Renal cortical epithelial cell (primary cell): Measurements from ENCODE around the gene GRP. TPM values are rescaled to one million over a fixed set of nuclear protein-coding genes. Genes with fewer than 3 reads are reported as not detected.

Experiments
- DNase-seq: peaks from one replicate; pipeline ENCODE4 v3.0.0-alpha.2; 2011; ENCODE audit warnings: low read depth
- total RNA-seq: library from RNA; depleted of rRNA; stranded (reverse); fragments of >200 nt; gene quantifications from 2 replicates; pipeline ENCODE4 v1.2.3, GENCODE V29; 2014

Gene GRP
- total RNA-seq, 1 donor from 2014 or later = not detected

DNA sequence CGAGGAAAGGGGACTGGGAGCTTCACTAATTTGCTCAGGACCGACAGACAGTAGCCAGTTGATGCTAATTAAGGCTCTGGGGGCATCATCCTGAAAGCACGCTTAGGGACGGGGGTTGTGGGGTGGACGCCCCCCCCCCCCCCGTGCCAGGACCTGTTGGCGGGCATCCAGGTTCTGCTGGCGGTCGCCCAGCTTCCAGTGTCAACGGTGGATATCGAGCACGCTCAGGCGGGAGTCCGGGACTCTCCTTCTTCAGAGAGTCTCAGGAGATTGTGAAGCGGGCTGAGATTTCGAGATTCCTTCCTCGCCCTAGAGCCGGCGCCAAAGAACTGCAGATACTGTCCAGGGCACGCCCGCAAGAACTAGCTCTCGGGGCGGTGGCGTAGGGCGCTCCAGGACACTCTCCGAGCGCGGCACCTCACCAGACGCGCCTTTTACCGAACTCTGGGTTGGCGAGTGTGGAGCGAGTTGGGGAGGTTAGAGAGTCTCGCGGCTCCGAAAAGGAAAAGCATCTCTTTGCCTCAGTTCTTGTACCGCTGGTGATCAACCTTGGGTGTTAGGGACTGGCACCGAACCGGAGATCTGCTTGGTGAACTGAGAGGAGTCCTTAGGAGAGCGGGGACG is 47.7 kb downstream of the GRP start:
- no peak for DNase-seq

DNA sequence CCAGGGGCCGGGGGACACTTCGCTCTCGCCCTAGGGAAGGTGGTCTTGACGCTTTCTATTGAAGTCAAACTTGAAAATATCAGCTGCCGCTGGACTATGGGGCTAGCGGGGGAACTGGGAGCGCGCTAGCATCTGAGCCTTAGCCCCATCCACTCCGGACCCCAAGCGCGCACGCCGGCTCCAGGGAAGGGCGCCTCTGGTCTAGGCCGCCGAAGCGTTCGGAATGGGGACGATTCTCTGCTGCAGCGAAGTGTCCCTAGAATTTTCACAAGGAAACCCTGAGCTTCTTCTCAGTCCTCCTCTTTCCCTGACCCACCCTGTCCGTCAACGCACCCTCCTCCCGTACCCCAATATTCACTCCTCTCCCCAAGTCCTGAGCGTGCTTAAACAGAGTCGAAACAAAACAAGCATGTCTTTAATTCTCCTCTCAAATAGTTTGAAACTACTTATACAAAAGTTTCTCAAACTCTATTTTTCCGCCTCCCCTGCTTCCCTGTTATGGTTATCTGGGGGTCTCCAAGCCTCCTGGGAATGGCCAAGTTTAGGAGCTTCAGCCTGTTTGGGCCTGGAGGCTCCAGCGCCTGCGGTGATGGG is 48.3 kb downstream of the GRP start:
- DNase-seq = no peak

DNA sequence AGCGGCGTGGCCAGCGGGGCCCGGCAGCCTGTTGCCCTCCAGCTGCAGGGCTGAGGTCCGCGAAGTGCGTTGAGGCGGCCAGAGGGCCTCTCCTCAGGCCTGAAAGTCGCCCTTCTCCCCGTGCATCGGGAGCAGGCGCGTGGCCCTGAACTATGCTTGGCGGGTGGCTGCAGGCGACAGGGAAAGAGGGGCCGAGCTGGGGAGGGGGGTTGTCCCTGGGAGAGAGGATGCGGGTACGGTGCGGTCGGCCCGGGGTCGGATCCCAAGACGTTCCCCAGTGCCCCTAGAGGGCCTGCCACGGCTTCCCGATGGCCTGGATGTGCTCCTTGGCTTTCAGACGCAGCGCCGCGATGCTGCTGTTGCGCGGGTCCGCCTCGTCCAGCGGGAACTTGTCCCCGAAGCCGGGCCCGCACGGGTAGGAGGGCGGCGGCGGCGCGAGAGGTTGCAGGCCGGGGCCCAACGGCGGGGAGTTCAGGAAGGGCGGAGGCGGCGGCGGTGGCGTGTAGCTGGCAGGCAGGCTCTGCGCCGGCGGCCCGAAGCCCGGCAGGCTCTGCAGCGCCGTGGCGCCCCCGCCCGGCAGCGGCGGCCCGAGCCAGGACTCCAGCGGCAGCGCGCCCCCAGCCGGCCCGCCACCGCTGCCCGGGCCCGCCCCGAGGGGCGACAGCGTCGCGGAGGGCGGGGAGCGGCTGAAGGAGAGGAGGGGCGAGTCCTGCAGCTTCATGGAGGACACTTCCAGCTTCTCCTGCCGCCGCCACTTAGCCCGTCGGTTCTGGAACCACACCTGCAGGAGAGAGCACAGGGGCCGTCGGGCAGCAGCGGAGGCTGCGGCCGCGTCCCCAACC is 49.0 kb downstream of the GRP start:
- DNase-seq = no peak

DNA sequence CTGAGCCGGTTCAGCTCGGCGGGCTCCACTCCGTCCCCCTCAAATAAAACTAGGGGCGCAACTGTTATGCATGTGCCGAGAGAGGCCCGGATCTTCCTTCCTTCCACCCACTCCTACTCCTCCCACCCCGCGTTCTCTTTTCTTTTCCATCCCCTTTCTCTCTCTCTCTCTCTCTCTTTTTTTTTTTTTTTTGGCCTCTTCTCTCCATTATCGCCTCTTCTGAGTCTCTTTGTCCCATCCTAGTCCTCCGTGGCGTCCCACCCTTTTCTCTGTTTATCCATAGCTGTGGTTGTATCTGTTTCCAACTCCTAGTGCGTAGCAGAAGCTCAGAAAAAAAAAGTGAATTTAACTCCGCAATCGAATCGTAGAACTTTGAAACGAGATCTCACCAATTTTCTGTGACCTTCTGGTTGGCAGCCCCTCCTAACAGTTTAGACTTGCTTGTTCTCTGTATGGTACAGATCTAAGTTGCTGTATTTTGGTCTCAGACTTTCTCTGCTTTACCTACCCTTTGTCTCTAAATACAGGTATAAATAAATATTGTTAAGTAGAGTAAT is 49.7 kb downstream of the GRP start:
- no peak for DNase-seq

DNA sequence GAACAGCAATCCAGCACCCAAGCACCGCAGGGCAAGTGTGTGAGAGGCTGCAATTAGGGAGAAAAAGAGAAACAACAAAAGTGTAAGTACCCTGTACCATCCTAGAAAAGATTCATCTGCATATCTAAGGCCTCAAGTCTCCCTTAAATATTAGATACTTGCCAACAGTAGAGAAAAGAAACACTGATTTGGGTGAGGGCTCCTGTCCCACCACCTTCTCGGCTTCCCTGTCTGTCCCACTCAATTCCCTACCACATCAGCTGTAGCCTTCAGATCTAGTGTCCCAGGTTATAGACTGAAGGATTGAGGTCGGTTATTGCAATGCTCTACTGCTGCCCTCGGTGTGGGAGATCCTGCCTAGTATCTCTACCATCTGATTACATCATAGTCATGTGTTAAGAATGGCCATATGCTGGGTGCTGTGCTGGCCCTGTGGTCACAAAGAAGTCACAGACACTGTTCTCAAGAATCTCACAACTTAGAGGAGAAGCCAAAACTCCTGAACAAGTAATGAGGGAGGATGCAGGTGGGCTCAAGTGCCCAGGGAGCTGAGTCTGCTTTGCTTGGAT is 50.8 kb downstream of the GRP start:
- no peak for DNase-seq

DNA sequence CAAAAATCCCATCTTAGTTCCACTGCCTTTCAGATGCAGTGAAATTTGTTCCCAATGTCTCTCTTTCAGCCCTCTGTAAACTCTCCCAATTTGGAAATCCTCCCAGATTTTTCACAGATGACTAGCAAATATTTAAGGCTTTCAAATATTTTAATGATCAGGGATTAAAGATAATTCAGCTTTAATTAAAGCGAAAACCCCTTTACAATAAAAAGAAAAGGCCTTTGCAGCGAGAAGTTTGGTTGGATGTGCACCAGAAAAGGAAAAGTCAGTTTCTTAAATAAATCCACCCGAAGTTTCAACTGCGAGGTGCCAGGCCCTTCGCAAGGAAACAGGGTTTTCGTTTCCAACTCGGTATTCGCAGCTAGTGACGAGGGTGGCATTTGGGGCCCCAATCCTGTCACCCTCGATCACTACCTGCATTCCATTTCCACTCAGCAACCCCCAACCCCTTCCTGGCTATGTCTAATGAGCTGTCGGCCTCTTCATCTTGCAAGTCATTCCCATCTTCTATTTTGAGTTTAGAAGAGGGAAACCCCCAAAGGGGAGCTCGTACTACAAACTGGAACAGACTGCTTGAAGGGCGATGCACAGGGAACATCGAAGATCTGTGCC is 51.8 kb downstream of the GRP start:
- DNase-seq = no peak

DNA sequence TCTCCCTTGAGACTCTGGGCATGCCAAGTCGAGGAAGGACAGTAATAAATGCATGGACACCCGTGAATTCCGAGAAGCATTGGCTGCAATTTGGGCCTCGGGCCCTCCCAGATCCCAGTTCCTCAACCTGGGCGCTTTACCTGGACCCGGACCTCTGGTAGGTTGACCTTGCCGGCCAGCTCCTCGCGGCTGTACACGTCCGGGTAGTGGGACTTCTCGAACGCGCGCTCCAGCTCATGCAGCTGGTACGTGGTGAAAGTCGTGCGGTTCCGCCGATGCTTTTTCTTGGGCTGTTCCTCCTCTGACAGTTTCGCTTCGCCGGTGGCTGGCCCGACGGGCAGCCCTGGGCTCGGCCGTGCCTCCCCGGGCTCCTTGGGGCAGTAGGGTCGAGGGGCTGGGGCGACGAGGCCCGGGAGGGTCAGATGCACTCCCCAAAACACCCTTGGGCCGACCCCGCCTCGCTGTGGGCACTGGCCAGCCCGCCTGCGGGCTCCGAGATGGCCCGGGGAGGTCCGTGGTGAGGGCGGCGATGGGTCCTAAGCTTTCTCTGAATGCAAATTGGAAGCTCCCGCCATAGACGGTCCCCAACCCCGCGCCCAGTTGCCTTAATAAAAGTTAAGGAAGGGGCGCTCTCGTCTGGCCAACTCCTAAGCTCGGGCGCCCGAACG is 52.4 kb downstream of the GRP start:
- no peak for DNase-seq

DNA sequence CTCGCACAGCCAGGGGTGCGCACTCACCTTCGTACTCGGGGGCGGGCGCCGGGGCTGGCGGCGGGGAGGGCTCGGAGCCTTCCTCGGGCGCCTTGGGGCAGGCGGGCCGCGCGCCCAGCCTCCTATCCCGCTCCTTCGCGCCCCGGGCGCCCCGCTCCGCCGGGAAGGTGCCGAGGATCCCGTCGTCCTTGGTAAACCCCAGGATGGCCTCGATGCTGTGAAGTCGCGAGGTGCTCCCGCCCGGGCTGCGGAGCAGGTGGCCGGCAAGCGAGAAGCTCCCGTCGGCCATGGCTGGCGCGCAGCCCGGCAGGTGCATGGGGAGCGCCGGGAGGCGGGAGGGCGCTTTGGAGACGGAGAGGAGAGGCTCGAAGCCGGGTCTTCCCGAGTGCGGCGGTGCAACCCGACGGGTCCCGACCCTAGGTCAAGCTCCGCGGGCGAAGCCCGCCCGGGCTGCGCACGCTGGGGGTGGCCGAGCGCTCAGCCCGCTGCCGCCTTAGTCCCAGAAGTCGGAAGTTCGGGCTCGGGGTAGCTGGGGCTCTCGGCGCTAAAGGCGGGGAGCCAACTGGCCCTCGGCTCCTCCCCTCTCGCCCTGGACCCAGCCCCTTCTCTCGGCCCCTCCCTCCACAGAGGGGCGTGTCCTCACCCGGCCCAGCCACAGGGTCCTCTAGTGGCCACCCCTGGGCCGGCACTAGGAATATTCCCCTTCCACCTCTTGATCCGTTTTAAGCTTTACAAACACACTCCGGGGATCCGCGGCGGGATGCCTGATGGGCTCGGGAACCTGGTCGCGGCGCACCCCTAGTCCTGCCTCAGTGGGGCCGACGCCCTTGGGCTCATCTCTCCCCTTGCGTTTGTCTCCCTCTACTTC is 53.2 kb downstream of the GRP start, which contains the start of gene RAX:
Gene RAX, minus strand, starts transcription at position 564 of the 868 bp plus-strand sequence. Its CDS starts 248 bp downstream, at position 316.
- no peak for DNase-seq

DNA sequence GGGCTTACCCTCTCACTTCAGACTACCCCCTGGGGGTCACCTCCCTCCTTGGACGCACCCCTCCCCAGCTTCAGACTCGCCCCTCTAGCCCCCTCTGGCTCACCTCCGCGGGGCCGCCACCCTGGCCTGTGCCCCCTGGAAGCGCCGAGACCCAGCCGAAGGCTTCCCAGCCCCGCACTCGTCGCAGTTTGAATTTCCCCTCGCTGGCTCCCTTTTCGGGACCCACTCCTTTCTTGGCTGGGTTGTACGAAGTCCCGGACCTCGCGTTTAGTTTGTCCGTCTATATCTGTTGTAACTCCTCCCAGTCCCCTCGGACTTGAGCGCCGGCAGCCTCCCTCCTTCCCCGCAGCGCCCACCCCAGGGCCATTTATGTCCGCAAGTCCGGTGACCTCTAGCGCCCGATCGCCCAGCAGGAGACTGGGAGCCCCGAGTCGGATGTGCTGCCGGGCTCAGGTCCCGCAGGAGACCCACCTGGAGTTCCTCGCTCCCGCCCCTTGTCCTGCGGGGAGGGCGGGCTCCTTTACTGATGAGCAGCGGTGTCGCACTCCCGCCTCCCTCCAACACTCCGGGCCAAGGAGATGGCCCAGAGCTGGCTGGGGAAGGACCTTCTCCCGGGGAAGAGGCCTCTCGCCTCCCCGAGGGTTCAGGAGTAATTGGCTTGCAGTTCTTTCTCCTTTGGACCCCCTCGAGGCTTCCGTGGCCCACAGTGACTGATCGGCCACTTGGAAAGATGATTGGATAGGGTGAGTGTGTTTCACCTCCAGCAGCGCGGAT is 54.0 kb downstream of the GRP start:
- no peak for DNase-seq

DNA sequence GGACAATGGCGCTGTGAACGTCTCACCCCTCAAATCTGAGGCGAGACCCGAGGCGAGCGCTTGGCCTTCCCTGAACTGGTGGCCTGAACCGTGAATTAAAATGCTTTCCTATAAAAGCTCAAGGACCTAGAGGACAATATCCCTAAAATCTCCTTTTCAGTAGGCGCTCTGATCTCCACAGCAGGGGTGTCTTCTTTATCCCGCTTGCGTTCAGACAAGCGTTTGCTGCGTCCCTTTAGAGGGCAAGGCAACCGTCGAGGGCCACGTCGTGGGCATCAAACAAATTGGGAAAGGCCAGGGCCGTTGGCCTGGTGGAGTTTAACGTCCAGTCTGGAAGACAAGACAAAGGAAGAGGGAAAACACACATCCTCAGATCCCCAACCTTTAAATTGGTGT is 54.6 kb downstream of the GRP start:
- no peak for DNase-seq

DNA sequence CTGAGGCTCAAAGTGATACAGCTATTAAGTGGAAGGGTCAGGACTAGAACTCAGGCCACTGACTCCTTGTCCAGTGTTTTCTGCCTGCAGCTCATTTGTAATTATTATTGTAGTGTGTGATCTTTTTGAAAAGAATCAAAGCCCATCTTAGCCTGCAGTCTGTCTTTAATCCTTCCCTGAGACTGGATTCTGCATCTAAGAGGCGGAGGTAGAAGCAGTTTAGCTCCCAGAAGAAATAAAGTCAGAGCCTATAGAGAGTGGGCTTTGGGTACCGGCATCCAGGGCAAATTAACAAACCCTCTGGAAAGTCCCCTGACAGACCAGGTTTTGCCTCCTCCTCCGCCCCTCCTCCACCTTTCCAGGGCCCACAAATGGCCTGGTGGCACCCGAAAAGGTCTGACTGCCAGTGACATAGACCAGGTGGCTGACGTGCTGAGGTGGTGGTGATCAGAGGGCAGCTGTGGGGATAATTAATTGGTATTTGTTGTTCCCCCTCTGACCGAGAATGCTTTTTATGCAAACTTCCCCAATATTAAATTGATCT is 55.5 kb downstream of the GRP start:
- no peak for DNase-seq

DNA sequence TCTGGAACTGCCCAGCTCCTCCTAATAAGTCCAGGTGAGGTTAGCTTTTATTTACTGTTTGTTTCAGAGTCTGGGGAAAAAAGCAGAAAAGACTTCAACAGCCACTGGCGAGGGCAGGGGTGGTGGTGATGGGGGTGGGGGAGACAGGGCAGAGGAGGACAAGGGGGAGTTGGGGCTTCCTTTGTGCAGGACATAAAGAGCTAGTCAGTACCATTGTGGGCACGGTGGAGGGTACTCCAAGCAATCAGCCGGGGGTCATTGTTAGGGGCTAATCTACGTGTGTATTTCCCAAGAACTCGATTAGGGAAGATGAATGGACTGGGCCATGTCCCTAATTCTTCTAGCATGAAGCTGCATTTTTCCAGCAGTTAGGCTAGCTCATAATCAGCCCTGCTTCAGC is 56.1 kb downstream of the GRP start:
- no peak for DNase-seq

DNA sequence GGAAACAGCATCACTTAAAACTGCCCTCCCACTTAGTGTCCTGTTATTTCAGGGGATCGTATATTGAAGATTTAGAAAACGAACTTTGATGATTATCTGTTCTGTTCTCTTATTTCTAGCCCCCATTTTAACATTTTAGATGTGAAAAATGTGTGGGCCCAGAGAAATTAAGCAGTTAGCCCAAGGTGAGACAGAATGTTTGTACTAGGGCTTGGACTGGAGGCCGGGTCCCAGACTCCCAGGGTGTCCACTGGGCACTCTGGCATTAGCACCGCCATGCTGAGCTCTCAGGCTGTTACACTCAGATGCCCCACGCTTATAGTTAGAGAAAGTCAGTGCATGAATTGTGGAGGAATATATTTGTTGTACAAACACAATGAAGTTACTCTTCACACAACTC is 58.8 kb downstream of the GRP start:
- no peak for DNase-seq

DNA sequence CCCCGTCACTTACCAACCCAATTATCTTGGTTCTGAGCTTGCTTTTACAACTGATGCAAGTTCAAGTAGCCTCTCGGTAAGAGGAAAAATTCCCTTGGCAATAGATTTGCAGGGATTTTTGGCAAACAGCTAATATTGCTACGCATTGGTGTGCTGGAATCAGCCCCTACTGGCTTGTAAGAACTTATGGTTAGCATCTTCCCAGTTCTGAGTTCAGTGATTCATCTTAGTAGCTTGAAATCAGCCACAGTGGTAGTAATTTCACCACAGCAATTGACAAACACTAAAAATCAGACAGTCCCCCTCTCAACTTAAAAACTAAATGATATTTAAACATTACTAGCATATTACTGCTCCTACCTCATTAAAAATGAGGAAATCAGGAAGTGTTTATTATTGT is 59.2 kb downstream of the GRP start:
- DNase-seq = no peak

DNA sequence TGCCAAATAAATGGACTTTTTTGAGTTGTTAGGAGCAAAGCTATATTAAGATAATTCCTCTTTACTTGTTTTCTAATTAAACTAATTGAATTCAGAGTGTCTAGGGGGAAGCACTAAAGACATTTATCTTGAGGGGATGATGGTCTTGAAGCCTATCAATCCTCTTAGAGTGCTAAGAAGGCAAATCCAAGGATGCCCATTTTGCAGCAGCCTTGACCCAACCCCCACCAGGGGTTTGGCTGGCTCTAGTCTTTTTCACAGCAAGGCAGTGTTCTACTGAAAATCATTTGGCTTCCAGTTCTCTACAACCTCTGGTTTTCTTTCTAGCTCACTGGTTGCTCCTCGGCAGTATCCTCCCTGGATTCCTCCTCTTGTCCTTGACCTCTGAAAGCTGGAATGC is 59.8 kb downstream of the GRP start:
- DNase-seq = no peak
